HG03378 (cell line): Measurements from ENCODE around the gene RBM45.
"Not testable (repeated sequence)": the region's sequence is repeated elsewhere in the genome, so short reads cannot be mapped to it uniquely, and the experiment has no call there.

Experiments
- ATAC-seq: cut with Tn5 transposase; IDR thresholded peaks from one replicate; pipeline ENCODE4 v1.9.1; 2021; ENCODE audit warnings: mild to moderate bottlenecking, moderate library complexity; ENCODE audit not compliant: unreplicated experiment

The RBM45 gene

GRCh38 chr2:178112202-178113152 is at the start of gene RBM45:
TSS of gene RBM45 (plus strand) at chr2:178112437. CDS start at chr2:178112547, 110 bp downstream.
- ATAC-seq = peak; percentile 91

GRCh38 chr2:178066324-178066723 is 45.9 kb upstream of the RBM45 start:
- no peak for ATAC-seq

GRCh38 chr2:178066890-178067669 is 45.2 kb upstream of the RBM45 start:
- ATAC-seq = no peak

GRCh38 chr2:178068823-178069454 is 43.3 kb upstream of the RBM45 start:
- no peak for ATAC-seq

GRCh38 chr2:178069551-178069950 is 42.7 kb upstream of the RBM45 start:
- ATAC-seq = no peak

GRCh38 chr2:178070824-178071223 is 41.4 kb upstream of the RBM45 start:
- ATAC-seq = no peak

- no peak for ATAC-seq
These were observed 40.2 kb upstream of the RBM45 start for GRCh38 chr2:178072000-178072382.

- no peak for ATAC-seq
These were observed 39.6 kb upstream of the RBM45 start, which contains the start of gene PDE11A for GRCh38 chr2:178072383-178073301. TSS of gene PDE11A (minus strand) at chr2:178072777. CDS start at chr2:178072437, 340 bp downstream.

GRCh38 chr2:178074123-178075005 is 37.9 kb upstream of the RBM45 start:
- no peak for ATAC-seq

- ATAC-seq = no peak
These were observed 37.3 kb upstream of the RBM45 start for GRCh38 chr2:178075006-178075326.

- ATAC-seq = no peak
These were observed 36.1 kb upstream of the RBM45 start for GRCh38 chr2:178076130-178076529.

GRCh38 chr2:178079279-178079678 is 33.0 kb upstream of the RBM45 start:
- ATAC-seq = not testable (repeated sequence)

GRCh38 chr2:178082408-178083045 is 29.7 kb upstream of the RBM45 start:
- no peak for ATAC-seq

- no peak for ATAC-seq
These were observed 28.0 kb upstream of the RBM45 start for GRCh38 chr2:178084273-178084672.

- no peak for ATAC-seq
These were observed 23.4 kb upstream of the RBM45 start for GRCh38 chr2:178088774-178089270.

- ATAC-seq = no peak
These were observed 18.8 kb upstream of the RBM45 start for GRCh38 chr2:178093471-178093870.

GRCh38 chr2:178101321-178102079 is 10.7 kb upstream of the RBM45 start:
- no peak for ATAC-seq

- no peak for ATAC-seq
These were observed 6.7 kb upstream of the RBM45 start for GRCh38 chr2:178105566-178105965.
